Glutamatergic neuron (in vitro differentiated cells): ENCODE data around the gene PON2. TPM values are rescaled to one million over a fixed set of nuclear protein-coding genes. Genes with fewer than 3 reads are reported as not detected.

Source experiments
- DNase-seq: peaks from one replicate; pipeline ENCODE4 v3.0.0; 2022
- H3K27ac Mint-ChIP-seq: one replicate; pipeline ENCODE4 v1.8.0; 2020; ENCODE audit warnings: mild to moderate bottlenecking, mixed read lengths, inconsistent platforms; ENCODE audit not compliant: unreplicated experiment
- H3K27me3 Mint-ChIP-seq: one replicate; pipeline ENCODE4 v1.8.0; 2020; ENCODE audit warnings: mild to moderate bottlenecking, moderate library complexity, mixed read lengths, inconsistent platforms; ENCODE audit not compliant: unreplicated experiment
- H3K36me3 Mint-ChIP-seq: one replicate; pipeline ENCODE4 v1.8.0; 2020; ENCODE audit warnings: mild to moderate bottlenecking, mixed read lengths, inconsistent platforms; ENCODE audit not compliant: unreplicated experiment
- H3K4me1 Mint-ChIP-seq: one replicate; pipeline ENCODE4 v1.8.0; 2020; ENCODE audit warnings: mild to moderate bottlenecking, low read depth, mixed read lengths, inconsistent platforms; ENCODE audit not compliant: unreplicated experiment
- H3K4me3 Mint-ChIP-seq: one replicate; pipeline ENCODE4 v1.8.0; 2020; ENCODE audit warnings: mild to moderate bottlenecking, mixed read lengths, inconsistent platforms; ENCODE audit not compliant: unreplicated experiment
- H3K9me3 Mint-ChIP-seq: one replicate; pipeline ENCODE4 v1.8.0; 2020; ENCODE audit warnings: mild to moderate bottlenecking, moderate library complexity, mixed read lengths, inconsistent platforms; ENCODE audit not compliant: unreplicated experiment
- CTCF ChIP-seq: fragments of 200-600 bp; sonication (generic); IDR thresholded peaks from one replicate; pipeline ENCODE4 v1.5.0; 2021; ENCODE audit not compliant: partially characterized antibody, unreplicated experiment
- total RNA-seq: library from RNA; stranded (reverse); fragmentation: NEBNext Ultra II Directional; extraction: Animal tissue kit (Norgen Biotek cat#: 25700); gene quantifications from one replicate; pipeline ENCODE4 v1.2.1, GENCODE V29; 2021; ENCODE audit not compliant: unreplicated experiment

The PON2 gene
- total RNA-seq, 1 donor from 2014 or later, result 55.7 TPM

DNA sequence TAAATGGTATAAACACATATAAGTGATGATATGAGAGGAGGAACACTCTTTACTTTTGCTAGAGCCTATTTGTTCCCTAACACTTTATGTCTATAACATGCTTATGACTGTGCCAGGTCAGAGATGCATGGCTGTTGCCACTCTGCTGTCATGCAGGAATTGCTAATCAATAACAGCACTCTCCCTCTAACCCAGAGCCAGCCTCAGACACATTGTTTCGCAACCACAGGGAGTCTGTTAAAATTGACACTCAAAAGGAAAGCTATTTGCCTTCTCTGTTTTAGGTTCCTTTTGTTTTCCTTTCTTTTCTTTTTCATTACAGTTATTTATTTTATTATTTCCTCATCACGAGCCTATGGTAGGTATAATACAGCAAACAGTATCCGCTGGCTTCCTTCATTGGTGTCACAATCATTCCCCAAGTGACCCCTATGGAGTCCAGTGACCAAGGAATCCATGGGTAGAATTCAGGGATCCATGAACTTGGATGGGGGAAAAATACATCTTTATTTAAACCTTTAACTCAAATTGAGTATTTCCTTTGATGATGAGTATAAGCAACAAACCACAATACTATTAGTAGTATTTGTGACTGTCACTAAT is 6.8 kb downstream of the PON2 start:
- Mint-ChIP-seq H3K27ac (no peak overlapping the region), H3K4me1 (peaks cover 7% of the 10 kb centered on the region), H3K27me3 (peaks cover 2% of the 10 kb centered on the region), H3K9me3 (no peaks in the 10 kb centered on the region), H3K4me3 (no peak overlapping the region), H3K36me3 (no peaks in the 10 kb centered on the region)
- no peak for DNase-seq
- TF ChIP-seq CTCF, result no peak

DNA sequence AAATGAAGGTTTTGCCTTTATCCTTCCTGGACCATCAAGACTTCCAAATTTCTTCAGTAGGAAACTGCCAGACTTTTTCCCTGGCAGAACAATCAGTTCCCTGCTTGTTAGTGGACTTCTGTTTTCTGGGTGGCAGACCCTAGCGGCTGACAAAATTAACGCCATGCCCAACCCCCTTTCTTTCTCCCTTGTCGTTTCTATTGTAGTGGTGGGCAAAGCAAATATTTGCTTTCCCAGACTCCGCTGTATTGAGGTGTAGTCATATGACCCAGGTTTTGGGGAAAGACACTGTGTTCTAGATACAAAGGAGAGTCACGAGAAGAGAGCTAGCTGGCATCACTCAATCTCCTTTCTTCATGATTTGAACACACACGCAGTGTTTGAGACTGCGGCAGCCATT is 7.7 kb downstream of the PON2 start:
- DNase-seq, result no peak
- Mint-ChIP-seq H3K9me3 (no peaks in the 10 kb centered on the region), H3K4me3 (no peak overlapping the region), H3K36me3 (no peaks in the 10 kb centered on the region), H3K27ac (no peak overlapping the region), H3K27me3 (peaks cover 2% of the 10 kb centered on the region), H3K4me1 (peaks cover 7% of the 10 kb centered on the region)
- TF ChIP-seq CTCF, result no peak

- no peaks in the 10 kb centered on the region for H3K9me3 Mint-ChIP-seq
- H3K4me3 Mint-ChIP-seq, result no peak overlapping the region
Observed at GRCh38 chr7:95425694-95426093, 9.1 kb downstream of the PON2 start.

GRCh38 chr7:95424716-95425115 is 10.1 kb downstream of the PON2 start:
- peaks cover 20% of the 10 kb centered on the region for H3K4me1 Mint-ChIP-seq
- no peaks in the 10 kb centered on the region for H3K9me3 Mint-ChIP-seq
- DNase-seq, result no peak
- H3K36me3 Mint-ChIP-seq, result no peaks in the 10 kb centered on the region
- H3K4me3 Mint-ChIP-seq, result no peak overlapping the region
- no peak for TF ChIP-seq CTCF
- H3K27me3 Mint-ChIP-seq, result no peaks in the 10 kb centered on the region
- no peak overlapping the region for H3K27ac Mint-ChIP-seq

More at GRCh38 chr7:95425694-95426093, 9.1 kb downstream of the PON2 start:
- no peak for TF ChIP-seq CTCF
- no peak overlapping the region for H3K27ac Mint-ChIP-seq
- no peaks in the 10 kb centered on the region for H3K36me3 Mint-ChIP-seq
- H3K27me3 Mint-ChIP-seq, result no peaks in the 10 kb centered on the region
- H3K4me1 Mint-ChIP-seq, result peaks cover 15% of the 10 kb centered on the region
- DNase-seq, result no peak

DNA sequence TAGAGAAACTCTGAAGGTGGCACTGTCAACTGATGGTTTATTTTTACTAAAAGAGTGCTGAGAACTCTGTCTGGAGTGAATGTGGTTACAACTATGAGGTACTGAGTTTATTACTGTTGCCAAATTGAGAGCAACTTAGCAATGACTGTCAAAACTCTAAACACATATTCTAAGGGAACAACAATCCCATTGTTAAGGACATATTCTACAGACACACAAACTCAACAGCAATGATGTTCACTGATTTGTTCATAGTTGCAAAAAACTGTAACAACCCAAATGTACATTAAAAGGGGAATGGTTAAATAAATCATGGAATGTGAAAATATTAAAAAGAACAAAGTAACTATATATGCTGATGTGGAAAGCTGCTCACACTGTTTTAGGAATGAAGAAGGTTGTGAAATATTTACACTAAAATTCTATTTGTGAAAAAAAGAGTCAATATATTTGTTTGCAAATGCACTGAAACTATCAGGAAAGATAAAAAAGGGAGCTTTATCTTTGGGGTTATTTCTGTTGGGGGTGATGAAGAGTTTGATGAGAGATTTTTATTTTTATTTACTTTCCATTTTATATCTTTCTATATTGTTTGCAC is 12.9 kb downstream of the PON2 start:
- no peak for TF ChIP-seq CTCF
- Mint-ChIP-seq H3K4me1 (peaks cover 35% of the 10 kb centered on the region), H3K36me3 (no peaks in the 10 kb centered on the region), H3K9me3 (peaks cover 7% of the 10 kb centered on the region), H3K27me3 (peaks cover 5% of the 10 kb centered on the region), H3K4me3 (no peak overlapping the region), H3K27ac (peak overlapping the region; percentile 88)
- DNase-seq, result no peak
